HUES6 (cell line): Measurements from ENCODE around the gene ADGRG4.

Experiments used
- H3K27ac ChIP-seq: 2 replicates; pipeline ENCODE4 v1.7.0; 2013; ENCODE audit warnings: low read depth, mild to moderate bottlenecking, low read length, inconsistent platforms
- H3K27me3 ChIP-seq: 2 replicates; pipeline ENCODE4 v1.6.1; 2013; ENCODE audit warnings: low read length; ENCODE audit not compliant: control insufficient read depth, insufficient read depth
- H3K36me3 ChIP-seq: 2 replicates; pipeline ENCODE4 v1.6.1; 2013; ENCODE audit warnings: low read length; ENCODE audit not compliant: control insufficient read depth, insufficient read depth
- H3K4me1 ChIP-seq: 2 replicates; pipeline ENCODE4 v1.6.1; 2013; ENCODE audit warnings: low read length; ENCODE audit not compliant: control insufficient read depth, insufficient read depth
- H3K4me3 ChIP-seq: 2 replicates; pipeline ENCODE4 v1.5.1; 2013; ENCODE audit warnings: low read depth, low read length
- H3K9ac ChIP-seq: one replicate; pipeline ENCODE4 v1.6.1; 2013; ENCODE audit warnings: mild to moderate bottlenecking, low read length
- H3K9me3 ChIP-seq: 2 replicates; pipeline ENCODE4 v1.6.1; 2013; ENCODE audit warnings: low read depth, low read length; ENCODE audit not compliant: control insufficient read depth, insufficient read depth

Gene ADGRG4

DNA sequence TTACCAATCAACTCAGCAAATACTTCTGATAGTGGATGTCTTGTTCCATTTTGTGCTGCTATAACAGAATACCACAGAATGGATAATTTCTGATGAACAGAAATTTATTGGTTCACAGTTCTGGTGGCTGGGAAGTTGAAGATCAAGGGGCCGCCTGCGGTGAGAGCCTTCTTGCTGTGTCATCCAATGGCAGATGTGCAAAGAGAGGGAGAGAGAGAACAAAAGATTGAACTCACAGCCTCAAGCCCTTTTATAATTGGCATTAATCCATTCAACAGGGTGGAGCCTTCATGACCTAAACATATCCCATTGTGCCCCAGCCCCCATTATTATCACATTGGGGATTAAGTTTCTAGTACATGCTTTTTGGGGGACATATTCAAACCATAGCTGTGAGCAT lies 86.1 kb downstream of the ADGRG4 start:
- Histone ChIP-seq H3K9me3 (no peaks in the 10 kb centered on the region), H3K36me3 (no peaks in the 10 kb centered on the region), H3K27me3 (peaks cover 11% of the 10 kb centered on the region; the same call in 1 of the 2 replicates), H3K4me1 (no peaks in the 10 kb centered on the region), H3K27ac (no peak overlapping the region), H3K4me3 (no peak overlapping the region), H3K9ac (no peak overlapping the region)

DNA sequence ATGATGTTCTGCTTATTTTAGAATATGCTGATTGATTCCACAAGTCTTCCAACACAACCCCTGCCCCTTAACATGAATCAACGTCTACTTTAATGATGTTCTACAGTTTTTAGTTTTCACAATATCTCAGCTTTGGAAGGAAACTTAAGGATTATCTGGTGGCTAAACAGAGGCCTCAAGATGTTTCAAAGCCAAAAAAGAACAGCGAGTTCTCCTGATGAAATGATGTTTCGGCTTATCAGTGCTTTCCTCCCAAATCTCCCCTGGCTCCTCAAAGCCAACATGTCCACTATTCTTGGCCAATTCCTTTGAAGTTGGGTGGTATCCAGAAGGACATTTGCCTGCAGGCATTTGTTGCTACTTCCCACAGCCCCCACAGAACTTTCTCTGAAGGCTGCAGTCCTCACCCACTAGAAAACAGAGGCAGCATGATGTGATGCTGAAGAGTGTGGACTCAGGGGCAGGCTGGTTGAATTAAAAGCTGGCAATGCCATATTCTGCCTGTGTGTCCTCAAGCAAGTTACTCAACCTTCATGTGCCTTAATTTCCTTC lies 87.3 kb downstream of the ADGRG4 start:
- no peaks in the 10 kb centered on the region for H3K9me3 ChIP-seq
- H3K9ac ChIP-seq, result no peak overlapping the region
- no peak overlapping the region for H3K27ac ChIP-seq
- no peaks in the 10 kb centered on the region for H3K4me1 ChIP-seq
- peaks cover 11% of the 10 kb centered on the region; the same call in 1 of the 2 replicates for H3K27me3 ChIP-seq
- H3K36me3 ChIP-seq, result no peaks in the 10 kb centered on the region
- H3K4me3 ChIP-seq, result no peak overlapping the region

DNA sequence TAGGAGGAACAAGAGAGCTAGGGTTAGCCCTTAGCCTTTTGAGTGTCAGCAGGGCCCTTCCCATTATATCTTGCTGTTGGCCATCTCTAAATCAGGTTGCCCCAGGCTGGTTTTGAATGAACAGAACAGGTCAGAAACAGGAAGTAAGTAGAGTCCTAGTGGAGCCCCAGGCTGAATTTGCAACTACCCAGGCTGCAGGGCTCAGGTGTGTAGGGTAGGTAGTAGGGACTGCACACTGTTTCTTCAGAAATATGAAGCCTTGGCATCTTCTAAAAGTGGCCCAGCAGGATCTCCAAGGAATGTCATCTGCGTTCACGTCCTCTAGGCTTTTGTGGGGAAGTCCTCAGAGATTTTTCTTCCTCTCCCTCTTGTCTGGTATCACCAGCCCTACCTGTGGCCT lies 90.2 kb downstream of the ADGRG4 start:
- Histone ChIP-seq H3K9ac (no peak overlapping the region), H3K9me3 (no peaks in the 10 kb centered on the region), H3K4me1 (no peaks in the 10 kb centered on the region), H3K36me3 (no peaks in the 10 kb centered on the region), H3K27ac (no peak overlapping the region), H3K27me3 (peaks cover 15% of the 10 kb centered on the region; the same call in 1 of the 2 replicates), H3K4me3 (no peak overlapping the region)

DNA sequence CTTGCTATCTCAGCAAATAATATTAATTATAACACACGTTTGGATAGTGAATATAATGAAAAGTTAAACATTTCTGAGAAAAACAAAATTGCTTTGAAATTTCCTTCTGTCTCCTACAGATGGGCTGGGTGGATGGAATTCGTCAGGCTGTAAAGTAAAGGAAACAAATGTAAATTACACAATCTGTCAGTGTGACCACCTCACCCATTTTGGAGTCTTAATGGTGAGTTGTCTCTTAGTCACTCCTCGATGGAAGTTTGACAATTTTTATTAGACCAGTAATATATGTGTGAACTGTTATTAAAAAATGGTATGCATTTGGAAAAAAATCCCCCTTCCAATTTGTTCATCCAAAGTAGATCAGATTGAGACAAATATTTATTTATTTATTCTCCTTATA lies 94.5 kb downstream of the ADGRG4 start:
- H3K27ac ChIP-seq, result no peak overlapping the region
- peaks cover 10% of the 10 kb centered on the region; the same call in 1 of the 2 replicates for H3K27me3 ChIP-seq
- H3K9me3 ChIP-seq, result no peaks in the 10 kb centered on the region
- H3K9ac ChIP-seq, result no peak overlapping the region
- no peaks in the 10 kb centered on the region for H3K4me1 ChIP-seq
- no peak overlapping the region for H3K4me3 ChIP-seq
- no peaks in the 10 kb centered on the region for H3K36me3 ChIP-seq

DNA sequence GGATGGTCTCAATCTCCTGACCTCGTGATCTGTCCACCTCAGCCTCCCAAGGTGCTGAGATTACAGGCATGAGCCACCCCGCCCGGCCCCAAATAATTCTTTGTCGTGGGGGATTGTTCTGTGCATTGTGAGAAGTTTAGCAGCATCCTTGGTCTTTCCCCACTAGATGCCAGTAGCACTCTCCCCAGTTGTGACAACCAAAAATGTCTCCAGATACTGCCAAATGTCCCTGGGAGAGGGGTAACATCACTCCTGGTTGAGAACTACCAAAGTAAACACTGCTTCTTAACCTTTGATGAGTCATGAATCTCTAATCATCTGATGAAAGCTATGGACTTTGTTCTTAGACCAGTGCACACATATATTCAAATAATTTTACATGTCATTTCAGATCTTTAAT lies 96.2 kb downstream of the ADGRG4 start:
- Histone ChIP-seq H3K9me3 (no peaks in the 10 kb centered on the region), H3K27me3 (peaks cover 4% of the 10 kb centered on the region; the same call in 1 of the 2 replicates), H3K36me3 (no peaks in the 10 kb centered on the region), H3K27ac (no peak overlapping the region), H3K9ac (no peak overlapping the region), H3K4me3 (no peak overlapping the region), H3K4me1 (no peaks in the 10 kb centered on the region)

DNA sequence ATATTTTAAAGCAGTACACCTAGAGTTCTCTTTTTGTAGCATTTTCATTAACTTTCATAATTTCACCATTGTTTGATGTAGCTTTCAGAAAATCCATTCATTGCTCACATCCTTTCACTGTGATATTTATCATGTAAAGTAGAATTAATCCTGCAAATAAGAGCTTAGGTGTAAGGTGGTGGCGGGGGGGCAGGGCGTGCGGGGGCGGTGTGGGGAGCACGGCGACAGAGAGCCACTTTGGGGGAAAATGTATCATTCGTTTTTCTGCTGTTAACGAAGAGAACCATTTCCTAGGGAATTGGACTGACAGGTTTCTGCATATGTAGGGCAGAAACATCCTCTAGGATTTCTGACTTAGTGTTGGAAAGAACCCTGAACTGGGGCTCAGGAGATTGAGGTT lies 104.4 kb downstream of the ADGRG4 start:
- no peak overlapping the region for H3K4me3 ChIP-seq
- H3K4me1 ChIP-seq, result no peaks in the 10 kb centered on the region; the same call in 1 of the 2 replicates
- no peaks in the 10 kb centered on the region for H3K36me3 ChIP-seq
- no peak overlapping the region for H3K27ac ChIP-seq
- no peaks in the 10 kb centered on the region for H3K9me3 ChIP-seq
- H3K9ac ChIP-seq, result no peak overlapping the region
- peaks cover 28% of the 10 kb centered on the region for H3K27me3 ChIP-seq

DNA sequence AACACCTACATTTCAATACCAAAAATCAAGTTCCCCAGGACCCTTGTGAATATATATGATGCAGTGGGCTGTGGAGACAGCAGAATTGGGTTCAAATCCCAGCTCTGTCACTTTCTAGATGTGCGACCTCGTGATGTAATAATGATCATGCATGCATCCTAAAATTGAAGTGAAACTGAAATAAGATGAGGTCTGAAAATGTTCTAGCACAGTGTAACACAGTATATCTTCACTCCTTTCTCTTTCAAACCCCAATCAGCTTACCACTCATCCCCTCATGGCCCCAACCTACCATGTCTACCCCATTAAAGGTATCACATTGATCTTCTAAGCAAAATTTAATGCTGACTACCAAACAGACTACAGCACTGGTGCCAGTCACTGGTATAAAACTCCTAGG lies 117.0 kb downstream of the ADGRG4 start:
- Histone ChIP-seq H3K9me3 (no peaks in the 10 kb centered on the region), H3K4me3 (no peak overlapping the region), H3K9ac (no peak overlapping the region), H3K36me3 (no peaks in the 10 kb centered on the region), H3K27me3 (peaks cover 6% of the 10 kb centered on the region; the same call in 1 of the 2 replicates), H3K27ac (no peak overlapping the region), H3K4me1 (no peaks in the 10 kb centered on the region)

DNA sequence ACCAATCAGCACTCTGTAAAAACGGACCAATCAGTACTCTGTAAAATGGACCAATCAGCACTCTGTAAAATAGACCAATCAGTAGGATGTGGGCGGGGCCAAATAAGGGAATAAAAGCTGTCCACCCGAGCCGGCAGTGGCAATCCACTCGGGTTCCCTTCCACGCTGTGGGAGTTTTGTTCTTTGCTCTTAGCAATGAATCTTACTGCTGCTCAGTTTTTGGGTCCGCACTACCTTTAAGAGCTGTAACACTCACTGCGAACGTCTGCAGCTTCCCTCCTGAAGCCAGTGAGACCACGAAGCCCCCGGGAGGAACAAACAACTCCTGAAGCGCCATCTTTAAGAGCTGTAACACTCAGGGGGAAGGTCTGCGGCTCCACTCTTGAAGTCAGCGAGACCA lies 120.6 kb downstream of the ADGRG4 start:
- Histone ChIP-seq H3K4me1 (no peaks in the 10 kb centered on the region), H3K36me3 (no peaks in the 10 kb centered on the region), H3K4me3 (no peak overlapping the region), H3K9ac (no peak overlapping the region), H3K9me3 (no peaks in the 10 kb centered on the region; the same call in 1 of the 2 replicates), H3K27me3 (no peaks in the 10 kb centered on the region; the same call in 1 of the 2 replicates), H3K27ac (no peak overlapping the region)

DNA sequence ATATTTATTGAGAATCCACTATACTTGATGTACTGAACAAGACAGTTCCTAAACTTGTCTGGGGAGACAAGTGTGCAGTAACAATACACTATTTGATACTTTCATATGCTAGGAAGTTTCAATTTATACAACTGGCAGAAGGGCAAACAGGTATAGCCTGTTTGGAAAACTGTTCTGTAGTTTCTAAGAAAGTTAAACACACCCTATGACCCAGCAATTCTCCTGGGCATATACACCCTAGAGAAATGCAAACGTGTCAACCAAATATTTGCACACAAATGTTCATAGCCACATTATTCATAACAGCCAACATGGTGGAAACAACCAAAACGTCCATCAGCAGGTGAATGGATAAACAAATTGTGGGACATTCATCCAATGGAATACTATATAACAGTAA lies 123.0 kb downstream of the ADGRG4 start:
- Histone ChIP-seq H3K27me3 (no peaks in the 10 kb centered on the region; the same call in 1 of the 2 replicates), H3K27ac (no peak overlapping the region), H3K9ac (no peak overlapping the region), H3K4me1 (no peaks in the 10 kb centered on the region), H3K4me3 (no peak overlapping the region), H3K9me3 (no peaks in the 10 kb centered on the region; the same call in 1 of the 2 replicates), H3K36me3 (no peaks in the 10 kb centered on the region)

DNA sequence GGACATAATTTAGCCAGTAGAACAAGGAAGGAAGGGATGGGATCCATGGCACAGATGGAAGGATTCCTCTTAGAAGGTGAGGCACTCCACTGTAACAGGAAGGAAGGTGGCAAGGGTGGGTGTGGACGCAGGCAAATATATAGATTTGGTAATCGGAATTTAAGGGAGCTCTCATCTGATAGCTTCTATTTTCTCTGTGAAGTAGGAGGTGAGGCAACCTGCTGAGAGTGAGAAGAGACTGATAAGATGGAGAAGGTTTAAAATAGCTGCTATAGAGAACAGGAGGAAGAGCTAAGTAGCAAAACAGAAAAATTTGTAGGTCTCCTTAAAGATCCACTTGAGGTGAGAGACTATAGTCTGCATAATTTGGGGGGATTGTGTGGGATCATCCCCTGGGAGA lies 125.2 kb downstream of the ADGRG4 start:
- Histone ChIP-seq H3K4me1 (no peaks in the 10 kb centered on the region), H3K27ac (no peak overlapping the region), H3K36me3 (no peaks in the 10 kb centered on the region), H3K27me3 (no peaks in the 10 kb centered on the region; the same call in 1 of the 2 replicates), H3K9me3 (no peaks in the 10 kb centered on the region; the same call in 1 of the 2 replicates), H3K9ac (no peak overlapping the region), H3K4me3 (no peak overlapping the region)

DNA sequence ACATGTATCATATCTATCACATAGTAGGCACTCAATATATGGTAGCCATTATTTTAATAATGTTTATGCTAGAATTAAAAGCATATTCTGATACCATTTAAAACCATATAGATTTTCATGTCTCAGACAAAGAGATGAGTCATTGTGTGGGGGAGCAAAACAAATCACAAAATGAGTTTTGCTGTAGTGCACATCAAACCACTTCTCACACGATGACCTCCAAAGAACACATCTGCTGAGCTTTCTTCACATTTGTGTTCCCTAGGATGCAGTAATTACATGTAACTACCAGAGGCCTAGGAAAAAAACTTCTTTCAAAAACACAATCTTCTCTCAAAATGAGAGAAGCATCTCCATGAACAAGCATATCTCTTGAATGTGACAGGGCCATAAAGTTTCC lies 130.9 kb downstream of the ADGRG4 start:
- H3K36me3 ChIP-seq, result no peaks in the 10 kb centered on the region
- H3K27me3 ChIP-seq, result no peaks in the 10 kb centered on the region; the same call in 1 of the 2 replicates
- H3K9ac ChIP-seq, result no peak overlapping the region
- H3K9me3 ChIP-seq, result no peaks in the 10 kb centered on the region
- H3K4me3 ChIP-seq, result no peak overlapping the region
- no peak overlapping the region for H3K27ac ChIP-seq
- no peaks in the 10 kb centered on the region for H3K4me1 ChIP-seq
